ENCODE results near the gene MS4A2. TPM values are rescaled to one million over a fixed set of nuclear protein-coding genes. Genes with fewer than 3 reads are reported as not detected.

Gene MS4A2
- total RNA-seq, 1 experiment from 2014 or later = not detected

Other genes with a start within 250 kb of the MS4A2 start
- not detected in 2 replicates for gene CBLIF, start 243.2 kb upstream of the MS4A2 start, total RNA-seq (2014; rRNA removed; shearing (Covaris generic))
- gene TCN1, start 222.2 kb upstream of the MS4A2 start, total RNA-seq (2014; rRNA removed; shearing (Covaris generic)) = 0.29 TPM in 1 of 2 replicates, not detected in the other
- gene OOSP3, start 209.9 kb upstream of the MS4A2 start, total RNA-seq (2014; rRNA removed; shearing (Covaris generic)) = not detected in 2 replicates
- not detected in 2 replicates for gene OOSP1, start 150.2 kb upstream of the MS4A2 start, total RNA-seq (2014; rRNA removed; shearing (Covaris generic))
- gene OOSP4A, start 124.6 kb upstream of the MS4A2 start, total RNA-seq (2014; rRNA removed; shearing (Covaris generic)) = not detected in 2 replicates
- gene OOSP4B, start 71.5 kb upstream of the MS4A2 start, total RNA-seq (2014; rRNA removed; shearing (Covaris generic)) = not detected in 2 replicates
- gene OOSP2, start 48.3 kb upstream of the MS4A2 start, total RNA-seq (2014; rRNA removed; shearing (Covaris generic)) = not detected in 2 replicates
- gene MS4A3, start 32.0 kb upstream of the MS4A2 start, total RNA-seq (2014; rRNA removed; shearing (Covaris generic)) = not detected in 2 replicates
- gene MS4A6A, start 94.4 kb downstream of the MS4A2 start, total RNA-seq (2014; rRNA removed; shearing (Covaris generic)) = not detected in 2 replicates
- gene MS4A4E, start 154.5 kb downstream of the MS4A2 start, total RNA-seq (2014; rRNA removed; shearing (Covaris generic)) = not detected in 2 replicates
- not detected in 2 replicates for gene MS4A4A, start 192.0 kb downstream of the MS4A2 start, total RNA-seq (2014; rRNA removed; shearing (Covaris generic))
- gene MS4A6E, start 238.6 kb downstream of the MS4A2 start, total RNA-seq (2014; rRNA removed; shearing (Covaris generic)) = not detected in 2 replicates

Data from RPMI7951 (cell line).